Embryonic facial prominence (tissue), 1 donor: ENCODE results near the gene LCE3A.
"Not testable (repeated sequence)": the region's sequence is repeated elsewhere in the genome, so short reads cannot be mapped to it uniquely, and the experiment has no call there.

Experiments used
- DNase-seq: peaks from one replicate; pipeline ENCODE4 v3.0.0-alpha.2; 2016; ENCODE audit errors: extremely low spot score

Gene LCE3A

DNA sequence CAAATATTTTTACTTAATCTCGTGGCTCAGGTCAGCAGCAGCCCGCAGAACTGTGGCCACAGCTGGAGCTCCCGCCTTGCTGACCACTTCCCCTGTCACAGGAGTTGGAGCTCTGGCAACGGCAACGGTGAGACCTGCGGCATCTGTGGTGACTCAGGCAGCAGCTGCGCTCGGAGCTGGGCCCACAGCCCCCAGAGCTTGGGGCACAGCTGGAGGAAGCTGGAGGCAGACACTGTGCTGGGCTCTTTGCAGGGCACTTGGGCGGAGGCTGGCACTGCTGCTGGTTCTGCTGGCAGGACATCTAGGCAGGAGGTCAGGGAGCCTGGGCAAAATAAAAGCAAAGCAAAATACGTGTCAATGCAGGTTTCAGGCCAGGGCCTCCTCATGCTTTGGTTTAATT lies at the start of gene LCE3A:
Gene LCE3A (minus strand): TSS at position 301 of the 400 bp plus-strand sequence. CDS start 0 bp downstream, at position 301.
- no peak for DNase-seq

DNA sequence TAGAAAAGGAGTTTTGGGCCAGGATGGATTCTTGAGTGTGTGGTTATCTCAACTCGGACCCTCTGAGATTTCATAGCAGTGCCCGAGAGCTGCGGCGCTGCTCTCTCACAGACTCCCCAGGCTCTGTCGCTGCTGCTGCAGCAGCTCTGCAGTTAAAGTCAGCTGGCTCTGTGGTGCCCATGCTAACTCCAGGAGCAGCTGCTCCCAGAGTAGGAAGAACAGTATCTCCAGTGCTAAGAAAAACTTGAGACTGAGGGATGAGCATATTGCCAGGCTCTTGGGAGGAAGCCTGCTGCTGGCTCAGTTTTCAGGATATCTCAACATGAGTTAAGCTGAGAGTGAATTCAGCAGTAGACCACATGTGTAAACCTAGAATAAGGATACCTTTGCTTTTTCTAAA lies 44.7 kb upstream of the LCE3A start:
- no peak for DNase-seq

DNA sequence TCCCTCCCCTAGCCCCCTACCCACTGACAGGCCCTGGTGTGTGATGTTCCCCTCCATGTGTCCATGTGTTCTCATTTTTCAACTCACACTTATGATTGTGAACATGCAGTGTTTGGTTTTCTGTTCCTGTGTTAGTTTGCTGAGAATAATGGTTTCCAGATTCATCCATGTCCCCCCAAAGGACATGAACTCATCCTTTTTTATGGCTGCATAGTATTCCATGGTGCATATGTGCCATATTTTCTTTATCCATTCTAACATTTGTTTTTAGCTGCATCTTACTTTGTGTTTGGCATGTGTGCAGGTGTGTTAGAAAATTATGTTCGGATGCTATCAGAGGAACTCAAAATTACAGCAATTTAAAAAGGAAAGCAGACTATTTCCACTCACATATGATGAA lies 43.3 kb upstream of the LCE3A start:
- not testable (repeated sequence) for DNase-seq

DNA sequence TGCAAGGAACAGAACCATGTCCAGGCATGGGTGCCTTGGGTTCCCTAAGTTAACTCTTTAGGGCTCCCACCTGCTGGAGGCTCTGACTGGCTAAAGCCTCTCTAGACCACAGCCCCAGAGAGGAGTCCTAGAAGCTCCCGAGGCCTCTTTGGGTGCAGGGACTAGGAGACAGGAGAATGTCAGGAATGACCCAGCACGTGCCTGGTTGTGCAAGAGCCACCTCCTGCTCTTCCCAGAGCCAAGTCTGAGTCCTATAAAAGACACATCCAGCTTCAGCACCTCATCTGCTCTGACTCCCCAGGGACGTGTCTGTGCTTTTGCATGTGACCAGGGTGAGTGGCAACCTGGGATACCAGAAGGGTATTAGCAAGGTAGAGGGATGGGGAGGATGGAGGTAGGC lies 40.2 kb upstream of the LCE3A start, which contains the start of gene LCE2D:
Gene LCE2D (plus strand): TSS at position 283 of the 400 bp plus-strand sequence. CDS start 726 bp downstream, outside the sequence.
- no peak for DNase-seq

- DNase-seq, result no peak
These were observed 35.7 kb upstream of the LCE3A start for GRCh38 chr1:152658649-152659048.

GRCh38 chr1:152657677-152658076 lies 34.8 kb upstream of the LCE3A start:
- DNase-seq, result no peak

- no peak for DNase-seq
These were observed 33.6 kb upstream of the LCE3A start for GRCh38 chr1:152656459-152656858.

DNA sequence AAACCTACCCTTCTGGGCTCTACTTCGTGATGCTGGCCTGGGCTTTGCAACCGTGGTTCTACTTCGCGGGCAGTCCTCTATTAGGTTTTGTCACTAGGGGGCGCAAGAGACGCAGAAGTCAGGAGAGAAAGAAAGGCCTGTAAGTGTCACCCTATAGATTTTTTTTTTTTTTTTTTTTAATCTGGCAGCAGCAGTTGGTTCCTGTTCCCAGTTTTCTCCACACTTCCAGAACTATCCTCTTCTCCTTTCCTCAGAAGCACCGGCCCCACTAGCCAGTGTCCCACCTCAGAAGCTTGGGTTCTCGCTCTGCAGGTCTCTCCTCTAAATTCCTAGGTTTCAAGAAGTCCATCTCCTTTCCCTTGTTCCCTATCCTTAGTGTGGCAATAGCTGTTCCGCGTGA lies 31.2 kb upstream of the LCE3A start:
- DNase-seq, result no peak

DNA sequence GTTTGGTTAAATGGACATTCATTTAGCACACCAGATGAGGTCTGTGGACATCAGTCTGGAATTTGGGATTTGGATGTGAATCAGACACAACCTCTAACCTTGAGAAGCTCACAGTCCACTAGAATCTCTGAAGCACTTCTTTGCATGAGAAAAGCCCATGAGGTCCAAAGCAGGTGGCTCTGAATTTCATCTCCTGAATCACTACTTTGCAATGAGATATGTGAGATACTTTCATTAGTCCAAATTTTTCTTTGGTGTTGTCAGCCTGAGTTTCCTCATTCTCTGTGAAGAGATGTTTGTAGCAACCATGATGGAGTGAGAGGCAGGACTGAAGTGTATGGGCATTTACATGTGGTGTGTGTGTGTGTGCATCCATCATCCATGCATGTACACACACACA lies 23.8 kb upstream of the LCE3A start:
- no peak for DNase-seq

GRCh38 chr1:152645146-152645545 lies 22.2 kb upstream of the LCE3A start:
- DNase-seq, result no peak

DNA sequence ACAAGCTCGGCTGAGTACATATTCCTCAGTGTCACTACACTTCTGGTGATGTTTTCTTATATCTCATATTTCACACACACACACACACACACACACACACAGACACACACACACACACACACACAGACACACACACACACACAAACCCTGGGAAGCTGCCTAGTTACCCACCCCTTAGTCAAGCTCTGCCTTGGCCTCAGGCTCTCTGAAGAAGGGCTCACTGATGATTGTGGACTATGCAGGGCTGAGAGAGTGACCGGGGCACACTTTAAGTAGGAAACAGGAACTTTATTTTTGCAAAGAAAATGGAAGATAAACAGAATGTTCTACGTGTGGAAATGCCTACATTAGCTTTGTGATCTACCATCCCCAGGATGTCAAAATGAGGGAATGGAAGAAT lies 21.0 kb upstream of the LCE3A start:
- DNase-seq, result no peak

GRCh38 chr1:152640351-152640750 lies 17.4 kb upstream of the LCE3A start:
- DNase-seq, result no peak

GRCh38 chr1:152630596-152630995 lies 7.7 kb upstream of the LCE3A start:
- no peak for DNase-seq

DNA sequence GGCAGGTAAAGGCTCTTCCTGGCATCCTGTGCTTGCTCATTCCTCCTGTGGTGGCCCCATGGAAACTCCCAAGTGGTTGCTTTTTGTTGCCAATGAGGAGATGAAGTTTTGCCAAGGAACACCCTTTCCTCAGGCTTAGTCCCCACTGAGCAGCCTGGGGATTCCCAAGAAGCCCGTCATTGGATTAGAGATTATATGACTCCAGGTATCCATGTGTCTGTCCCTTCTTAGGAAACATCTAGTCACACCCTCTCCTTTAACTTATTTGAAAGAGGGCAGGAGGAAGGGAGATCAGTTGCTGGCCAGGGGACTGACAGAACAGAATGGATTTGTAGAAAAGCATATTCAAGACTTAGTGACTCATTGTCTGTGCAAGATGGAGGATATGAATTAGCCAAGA lies 3.8 kb upstream of the LCE3A start:
- no peak for DNase-seq

- DNase-seq, result no peak
These were observed 421 bp upstream of the LCE3A start for GRCh38 chr1:152623203-152623844.

- DNase-seq, result no peak
These were observed 910 bp downstream of the LCE3A start for GRCh38 chr1:152621993-152622392.

DNA sequence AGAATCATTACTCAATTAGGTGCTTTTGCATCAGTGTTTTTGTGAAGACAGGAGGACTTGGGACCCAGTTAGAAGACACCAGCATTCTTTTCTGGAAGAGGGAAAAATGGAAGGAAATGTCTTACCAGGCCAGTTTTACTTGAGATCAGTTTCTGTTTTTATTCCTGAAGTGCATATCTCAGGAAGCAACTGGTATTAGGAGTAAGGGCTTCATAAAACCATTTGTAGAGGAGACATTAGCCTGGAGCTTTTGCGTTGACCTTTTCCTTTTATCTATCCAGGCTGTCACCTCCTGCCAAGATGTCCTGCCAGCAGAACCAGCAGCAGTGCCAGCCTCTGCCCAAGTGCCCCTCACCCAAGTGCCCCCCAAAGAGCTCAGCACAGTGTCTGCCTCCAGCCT lies 9.4 kb downstream of the LCE3A start, which contains the start of gene LCE3B:
Gene LCE3B (plus strand): TSS at position 301 of the 400 bp plus-strand sequence. CDS start 0 bp downstream, at position 301.
- DNase-seq, result no peak

DNA sequence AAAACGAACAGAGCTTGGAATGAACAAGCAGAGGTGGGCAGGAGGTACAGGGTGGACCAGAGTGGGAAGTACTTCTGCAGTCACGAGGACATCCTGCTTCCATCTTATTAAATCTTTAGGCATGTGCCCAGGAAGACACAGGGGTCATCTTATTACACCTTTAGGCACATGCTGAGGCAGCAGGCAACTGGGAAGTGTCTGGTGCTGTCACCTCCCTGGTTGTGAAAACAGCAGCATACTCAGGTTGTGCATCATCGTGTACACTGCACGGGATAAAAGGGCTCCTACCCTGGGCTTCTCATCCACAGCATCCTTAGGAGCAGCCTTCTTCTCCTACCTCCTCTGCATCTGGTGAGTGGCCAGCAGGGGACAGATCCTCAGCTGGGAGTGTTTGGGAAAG lies 23.0 kb downstream of the LCE3A start, which contains the start of gene LCE3C:
Gene LCE3C (plus strand): TSS at position 301 of the 400 bp plus-strand sequence. CDS start 498 bp downstream, outside the sequence.
- DNase-seq, result no peak

DNA sequence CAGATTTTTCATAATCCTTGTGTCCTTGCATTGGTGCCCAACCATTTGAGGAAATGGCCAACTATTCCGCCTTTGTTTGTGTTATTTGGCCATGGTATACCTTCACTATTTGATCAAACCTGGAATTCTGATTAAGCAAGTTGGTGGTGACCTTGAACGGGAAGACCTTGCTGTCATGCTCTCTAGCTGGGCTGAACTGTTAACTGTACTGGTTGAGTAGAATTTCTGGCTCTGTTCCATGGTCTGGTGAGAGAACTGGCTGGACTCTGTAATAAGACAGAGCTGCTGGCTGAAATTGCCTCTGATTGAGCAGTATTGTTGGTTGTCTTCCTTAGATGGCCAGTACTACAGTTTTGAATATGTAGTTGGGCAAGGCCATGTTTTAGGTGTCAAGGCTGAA lies 25.9 kb downstream of the LCE3A start:
- no peak for DNase-seq

GRCh38 chr1:152585586-152585985 lies 37.3 kb downstream of the LCE3A start:
- no peak for DNase-seq

- no peak for DNase-seq
These were observed 40.3 kb downstream of the LCE3A start for GRCh38 chr1:152582647-152583046.

DNA sequence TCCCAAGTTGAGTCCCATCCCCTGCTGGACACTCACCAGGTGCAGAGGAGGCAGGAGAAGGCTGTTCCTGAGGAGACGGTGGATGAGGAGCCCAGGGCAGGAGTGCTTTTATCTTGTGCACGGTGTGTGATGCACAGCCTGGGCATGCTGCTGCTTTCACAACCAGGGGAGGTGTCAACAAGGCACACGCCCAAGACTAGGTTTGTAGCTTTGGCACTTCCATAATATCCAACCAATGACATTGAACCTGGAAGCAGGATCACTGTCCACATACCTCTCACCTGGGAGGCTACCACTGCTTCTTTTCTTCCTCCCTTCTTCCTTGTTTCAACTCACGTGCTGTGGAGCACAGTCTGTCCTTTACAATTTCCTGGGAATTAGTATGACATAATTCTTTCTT lies 42.5 kb downstream of the LCE3A start, which contains the start of gene LCE3D:
Gene LCE3D (minus strand): TSS at position 84 of the 400 bp plus-strand sequence. CDS start 580 bp downstream, outside the sequence.
- DNase-seq, result no peak

DNA sequence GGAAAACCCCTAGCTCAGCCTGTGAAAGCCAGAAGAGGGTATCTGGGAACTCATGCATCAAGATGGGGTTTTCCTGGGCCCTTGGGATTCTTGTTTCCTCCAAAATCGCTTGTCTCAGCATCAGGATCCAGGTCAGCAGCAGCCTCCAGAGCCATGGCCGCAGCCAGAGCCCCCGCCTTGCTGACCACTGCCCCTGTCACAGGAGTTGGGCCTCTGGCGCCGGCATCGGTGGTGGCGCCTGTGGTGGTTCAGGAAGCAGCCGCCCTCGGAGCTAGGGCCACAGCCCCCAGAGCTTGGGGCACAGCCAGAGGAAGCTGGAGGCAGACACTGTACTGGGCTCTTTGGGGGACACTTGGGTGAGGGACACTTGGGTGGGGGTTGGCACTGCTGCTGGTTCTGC lies 43.4 kb downstream of the LCE3A start:
- DNase-seq, result not testable (repeated sequence)

DNA sequence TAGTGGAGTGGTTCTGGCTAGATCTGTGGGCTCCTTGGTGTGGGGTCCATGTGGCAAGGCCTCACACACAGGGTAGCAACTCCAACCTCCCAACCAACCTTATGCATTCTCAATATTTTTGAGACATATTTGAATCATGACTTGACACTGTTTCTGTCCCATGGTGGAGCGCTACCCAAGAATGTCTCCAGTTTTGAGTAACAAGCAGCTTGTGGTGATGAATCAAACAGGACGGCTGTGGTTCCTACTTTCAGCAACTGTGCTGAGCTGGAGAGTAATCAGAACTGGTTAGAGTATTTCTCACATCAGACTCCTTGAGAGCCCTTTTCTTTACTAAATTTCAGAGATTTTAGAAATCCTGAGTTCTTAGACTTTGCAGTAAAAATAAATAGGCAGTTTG lies 45.7 kb downstream of the LCE3A start:
- no peak for DNase-seq
